H1 (cell line): ENCODE results near the gene ASCC3. TPM values are rescaled to one million over a fixed set of nuclear protein-coding genes. Genes with fewer than 3 reads are reported as not detected.

Experiments used
- KDM4A ChIP-seq: IDR thresholded peaks from one replicate; pipeline ENCODE4 v1.7.1; 2012; ENCODE audit warnings: low read depth, mild to moderate bottlenecking, moderate library complexity, low read length, inconsistent platforms; ENCODE audit not compliant: severe bottlenecking
- YY1 ChIP-seq: IDR thresholded peaks from 2 replicates; pipeline ENCODE4 v1.6.1; 2011; ENCODE audit warnings: low read depth, mild to moderate bottlenecking, low read length
- polyA plus RNA-seq, 7 experiments: library from polyadenylated mRNA; depleted of rRNA in 3 of 7; stranded (reverse) in 5 of 7; unstranded in 2 of 7; fragments of >200 nt in 5 of 7; fragments of 200-250 nt in 2 of 7; gene quantifications; 1 replicate in 5 of 7; 2 replicates in 1 of 7; 4 replicates in 1 of 7; pipeline versions ENCODE4 v1.2.1 to v1.2.3, GENCODE V29; 2011 to 2013; ENCODE audit warnings: missing spikeins in 2 of 7, mixed read lengths in 2 of 7
- total RNA-seq: library from RNA; stranded (reverse); fragmentation: NEBNext Ultra II Directional; extraction: Animal tissue kit (Norgen Biotek cat#: 25700); gene quantifications from 2 replicates; pipeline ENCODE4 v1.2.1, GENCODE V29; 2021

Gene ASCC3
- total and polyA plus RNA-seq, 2 of the 8 experiments (the other 6 are each of a cell fraction or from before 2014, with no cell fraction given), result 37.5 to 77.8 TPM

DNA sequence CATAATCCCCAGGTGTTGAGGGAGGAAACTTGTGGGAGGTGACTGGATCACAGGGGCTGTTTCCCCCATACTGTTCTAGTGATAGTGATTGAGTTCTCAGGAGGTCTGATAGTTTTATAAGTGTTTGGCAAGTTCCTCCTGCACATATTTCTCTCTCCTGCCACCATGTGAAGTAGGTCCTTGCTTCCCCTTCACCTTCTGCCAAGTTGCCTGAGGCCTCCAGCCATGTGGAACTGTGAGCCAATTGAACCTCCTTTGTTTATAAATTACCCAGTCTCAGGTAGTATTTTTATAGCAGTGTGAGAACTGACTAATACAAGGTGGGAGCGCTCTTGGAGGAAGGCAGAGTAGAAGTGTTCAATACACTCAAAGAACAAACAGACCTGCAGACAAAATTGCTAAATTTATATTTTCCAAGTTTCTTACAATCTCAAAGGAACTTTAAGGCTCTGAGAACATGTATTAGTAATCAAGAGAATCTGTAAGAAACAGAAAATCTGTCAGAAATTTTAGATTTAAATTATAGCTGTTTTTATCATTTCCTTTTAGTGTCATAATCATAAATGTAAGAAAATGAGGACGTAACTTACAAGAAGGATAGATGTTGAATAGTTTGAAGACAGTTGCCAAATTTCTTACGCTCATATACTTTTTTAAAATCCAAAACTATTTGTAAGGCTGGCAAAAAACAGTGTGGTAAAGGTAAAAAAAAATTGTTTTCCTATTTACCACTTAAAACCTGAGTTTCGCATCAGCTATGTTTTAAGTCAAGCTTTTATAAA lies 77.7 kb downstream of the ASCC3 start (continued):
- TF ChIP-seq KDM4A, result no peak
- no peak for TF ChIP-seq YY1
